CD14-positive monocyte (primary cell): Measurements from ENCODE around the gene RALB. TPM values are rescaled to one million over a fixed set of nuclear protein-coding genes. Genes with fewer than 3 reads are reported as not detected.

Experiments
- DNase-seq, 3 donors: peaks; one replicate each; pipeline ENCODE4 v3.0.0-alpha.2; 2011 to 2022
- H2AFZ ChIP-seq: 2 replicates; pipeline ENCODE4 v1.6.0; 2012; ENCODE audit warnings: mild to moderate bottlenecking, low read depth, low read length, inconsistent platforms; ENCODE audit not compliant: insufficient read depth, poor library complexity, severe bottlenecking
- H3K27ac ChIP-seq, 2 donors: 1 replicate in 1 of 2; 2 replicates in 1 of 2; pipeline ENCODE4 v1.5.1; 2012 to 2013; ENCODE audit warnings: low read length in 2 of 2, control low read depth in 1 of 2, inconsistent platforms in 1 of 2, low read depth in 1 of 2, mild to moderate bottlenecking in 1 of 2
- H3K27me3 ChIP-seq, 2 donors: one replicate each; pipeline versions ENCODE4 v1.6.0 to v1.6.1; 2011 to 2013; ENCODE audit warnings: low read length in 2 of 2; ENCODE audit not compliant: control insufficient read depth in 2 of 2, insufficient read depth in 2 of 2
- H3K36me3 ChIP-seq, 2 donors: replicated peaks in 1 of 2; 1 replicate in 1 of 2; 2 replicates in 1 of 2; pipeline versions ENCODE4 v1.5.1 to v1.6.1; 2012 to 2013; ENCODE audit warnings: low read length in 2 of 2, control low read depth in 1 of 2, inconsistent platforms in 1 of 2, mild to moderate bottlenecking in 1 of 2; ENCODE audit not compliant: insufficient read depth in 2 of 2, control insufficient read depth in 1 of 2
- H3K4me1 ChIP-seq, 2 donors: 1 replicate in 1 of 2; 2 replicates in 1 of 2; pipeline versions ENCODE4 v1.5.1 to v1.6.1; 2012 to 2013; ENCODE audit warnings: low read length in 2 of 2, control low read depth in 1 of 2, inconsistent platforms in 1 of 2, mild to moderate bottlenecking in 1 of 2, moderate library complexity in 1 of 2; ENCODE audit not compliant: insufficient read depth in 2 of 2, control insufficient read depth in 1 of 2
- H3K4me2 ChIP-seq: replicated peaks from 2 replicates; pipeline ENCODE3; 2012; ENCODE audit warnings: low read length, moderate library complexity, mild to moderate bottlenecking; ENCODE audit not compliant: poor library complexity, severe bottlenecking; ENCODE audit errors: extremely low read depth
- H3K4me3 ChIP-seq, 3 experiments: fragments of 200-600 bp in 1 of 3; sonication (generic) in 1 of 3; replicated peaks in 1 of 3; 1 replicate in 2 of 3; 2 replicates in 1 of 3; pipeline ENCODE4 v1.5.1; 2011 to 2013; ENCODE audit warnings: low read length in 3 of 3, mild to moderate bottlenecking in 3 of 3, control low read depth in 2 of 3, low read depth in 2 of 3, inconsistent platforms in 1 of 3, moderate library complexity in 1 of 3
- H3K79me2 ChIP-seq: 2 replicates; pipeline ENCODE4 v1.6.0; 2012; ENCODE audit warnings: mild to moderate bottlenecking, control low read depth, inconsistent platforms, low read length, moderate library complexity; ENCODE audit not compliant: insufficient read depth
- H3K9ac ChIP-seq: 2 replicates; pipeline ENCODE4 v1.6.0; 2017; ENCODE audit warnings: low read length, mild to moderate bottlenecking; ENCODE audit not compliant: insufficient read depth, poor library complexity, severe bottlenecking
- H3K9me3 ChIP-seq, 2 donors: replicated peaks in 1 of 2; 1 replicate in 1 of 2; 2 replicates in 1 of 2; pipeline versions ENCODE4 v1.5.1 to v1.6.1; 2012 to 2013; ENCODE audit warnings: low read length in 2 of 2, control low read depth in 1 of 2; ENCODE audit not compliant: control insufficient read depth in 1 of 2, insufficient read depth in 1 of 2
- H4K20me1 ChIP-seq: 2 replicates; pipeline ENCODE4 v1.6.0; 2012; ENCODE audit warnings: mild to moderate bottlenecking, low read length, control low read depth, moderate library complexity; ENCODE audit not compliant: insufficient read depth
- H3K27ac Mint-ChIP-seq, 7 donors: one replicate each; pipeline ENCODE4 v1.8.0; 2020; ENCODE audit warnings: mild to moderate bottlenecking in 7 of 7, mixed read lengths in 7 of 7, moderate library complexity in 6 of 7, inconsistent platforms in 2 of 7
- H3K27me3 Mint-ChIP-seq, 3 donors: one replicate each; pipeline ENCODE4 v1.8.0; 2021 to 2022; ENCODE audit warnings: low read depth in 3 of 3, mild to moderate bottlenecking in 3 of 3, mixed read lengths in 3 of 3, moderate library complexity in 3 of 3, inconsistent platforms in 1 of 3
- H3K36me3 Mint-ChIP-seq, 2 donors: one replicate each; pipeline ENCODE4 v1.8.0; 2020; ENCODE audit warnings: mixed read lengths in 2 of 2, inconsistent platforms in 1 of 2, mild to moderate bottlenecking in 1 of 2
- H3K4me1 Mint-ChIP-seq: one replicate; pipeline ENCODE4 v1.8.0; 2020; ENCODE audit warnings: mild to moderate bottlenecking, mixed read lengths
- H3K4me3 Mint-ChIP-seq, 2 donors: one replicate each; pipeline ENCODE4 v1.8.0; 2020; ENCODE audit warnings: mild to moderate bottlenecking in 2 of 2, mixed read lengths in 2 of 2, moderate library complexity in 1 of 2
- H3K9me3 Mint-ChIP-seq, 7 donors: one replicate each; pipeline ENCODE4 v1.8.0; 2020 to 2022; ENCODE audit warnings: mixed read lengths in 7 of 7, mild to moderate bottlenecking in 6 of 7, moderate library complexity in 6 of 7, inconsistent platforms in 2 of 7
- CTCF ChIP-seq: fragments of 200-600 bp; IDR thresholded peaks from one replicate; pipeline ENCODE4 v1.8.0; 2022; ENCODE audit warnings: antibody characterized with exemption, mild to moderate bottlenecking
- WGBS: methylation state at CpG from one replicate; pipeline ENCODE4 v1.1.5; 2013; ENCODE audit warnings: missing lambda C conversion rate; ENCODE audit not compliant: insufficient coverage; 5-methylcytosine and 5-hydroxymethylcytosine counted together
- intact Hi-C, 2 donors: fragments of 100-400 bp; cut with micrococcal nuclease; formaldehyde crosslinking; loops; one replicate each; pipeline versions ENCODE4 v1.15.0 to v1.15.1; 2023
- polyA plus RNA-seq, 3 donors: library from polyadenylated mRNA; depleted of rRNA in 1 of 3; unstranded in 2 of 3; stranded (reverse) in 1 of 3; fragments of 300-500 nt in 2 of 3; fragments of >200 nt in 1 of 3; fragmentation: Illumina TruSeq in 2 of 3; gene quantifications; 1 replicate in 2 of 3; 2 replicates in 1 of 3; pipeline ENCODE4 v1.2.3, GENCODE V29; 2012 to 2021

The RALB gene
- polyA plus RNA-seq, 3 donors, result 57.2 to 163 (median 139) TPM

DNA sequence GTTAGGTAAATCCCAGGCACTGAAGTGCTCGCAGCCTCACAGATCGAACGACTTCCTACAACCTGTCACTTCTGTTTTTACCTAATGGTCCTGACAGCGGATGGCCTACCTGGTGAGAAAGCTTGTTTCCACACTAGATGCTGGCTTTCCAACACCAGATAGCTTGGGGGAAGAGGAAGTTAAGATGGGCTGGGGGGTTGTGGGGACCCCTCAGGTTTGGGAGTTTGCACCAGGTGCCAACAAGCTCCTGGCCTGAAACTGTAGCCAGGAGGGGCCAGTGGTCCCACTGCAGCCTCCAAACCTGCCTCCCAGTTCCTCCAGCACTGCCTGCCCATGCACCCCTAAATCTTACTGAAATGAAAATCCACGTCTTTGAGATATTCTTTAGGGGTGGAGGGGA, 33.4 kb upstream of the RALB start:
- Mint-ChIP-seq H3K27me3 (peaks cover 4 to 9% (median 9%) of the 10 kb centered on the region in 3 donors), H3K9me3 (peaks cover 14 to 39% (median 27%) of the 10 kb centered on the region in 7 donors), H3K27ac (no peak overlapping the region), H3K36me3 (peaks cover 33 to 38% of the 10 kb centered on the region in 2 donors), H3K4me1 (peaks cover 34% of the 10 kb centered on the region), H3K4me3 (no peak overlapping the region)
- Histone ChIP-seq H3K27me3 (peaks cover 0 to 5% of the 10 kb centered on the region in 2 donors), H4K20me1 (peaks cover 8% of the 10 kb centered on the region), H3K9me3 (peaks cover 17 to 31% of the 10 kb centered on the region in 2 donors), H3K4me1 (peaks cover 13 to 30% of the 10 kb centered on the region in 2 donors), H3K36me3 (peaks cover 5% of the 10 kb centered on the region in 2 donors), H3K79me2 (peaks cover 15% of the 10 kb centered on the region), H3K9ac (no peak overlapping the region), H2AFZ (no peak overlapping the region), H3K4me3 (no peak overlapping the region), H3K4me2 (no peak overlapping the region), H3K27ac (no peak overlapping the region)
- no peak for TF ChIP-seq CTCF
- 100% methylated on average over 1 of the region's 5 CpGs for WGBS
- DNase-seq, result no peak
- intact Hi-C loops, result loop anchor here in 1 of 2 donors (5.0 kb wide), 1 partner anchor 38 kb away; no protein-coding TSS in a partner anchor

- no peak overlapping the region for H3K4me2 ChIP-seq
- intact Hi-C loops, result loop anchor here in 1 of 2 donors (5.0 to 10.0 kb wide), 2 partner anchors 38 to 95 kb away; no protein-coding TSS in a partner anchor
- H3K4me3 Mint-ChIP-seq, result no peak overlapping the region
Measured at GRCh38 chr2:120219766-120220165, 32.9 kb upstream of the RALB start.

More at GRCh38 chr2:120219766-120220165, 32.9 kb upstream of the RALB start:
- Histone ChIP-seq H3K27ac (no peak overlapping the region), H3K4me3 (no peak overlapping the region), H3K27me3 (peaks cover 0 to 5% of the 10 kb centered on the region in 2 donors), H3K4me1 (peaks cover 13 to 30% of the 10 kb centered on the region in 2 donors), H3K9me3 (peaks cover 17 to 31% of the 10 kb centered on the region in 2 donors), H3K36me3 (peaks cover 5% of the 10 kb centered on the region in 2 donors), H4K20me1 (peaks cover 8% of the 10 kb centered on the region), H3K9ac (no peak overlapping the region), H2AFZ (no peak overlapping the region), H3K79me2 (peaks cover 15% of the 10 kb centered on the region)
- Mint-ChIP-seq H3K27me3 (peaks cover 8 to 14% (median 12%) of the 10 kb centered on the region in 3 donors), H3K36me3 (peaks cover 33 to 40% of the 10 kb centered on the region in 2 donors), H3K27ac (no peak overlapping the region), H3K4me1 (peaks cover 35% of the 10 kb centered on the region), H3K9me3 (peaks cover 14 to 39% (median 27%) of the 10 kb centered on the region in 7 donors)
- DNase-seq, result no peak
- 88% methylated on average over 1 of the region's 5 CpGs for WGBS
- no peak for TF ChIP-seq CTCF
